Measurements from ENCODE around the gene HSD17B7. TPM values are rescaled to one million over a fixed set of nuclear protein-coding genes. Genes with fewer than 3 reads are reported as not detected.

Gene HSD17B7
- total and polyA plus RNA-seq, 2 of the 8 experiments (the other 6 are each of a cell fraction or from before 2014, with no cell fraction given): 31.0 to 37.8 TPM

- no peak for TF ChIP-seq USF2 (IDR thresholded peaks at IDR 0.05; ENCODE audit: low read length)
- no peak for TF ChIP-seq TAF1 (IDR thresholded peaks at IDR 0.05; ENCODE audit: low read depth, low read length)
- no peak for TF ChIP-seq POLR2A (IDR thresholded peaks at IDR 0.05; ENCODE audit: control extremely low read depth in 1 of 2, low read depth in 2 of 2, low read length in 2 of 2)
- TF ChIP-seq CBX8 (IDR thresholded peaks at IDR 0.05; ENCODE audit: borderline replicate concordance, low read depth, low read length): no peak
- TF ChIP-seq CHD7 (IDR thresholded peaks at IDR 0.05; ENCODE audit: insufficient replicate concordance, low read length): no peak
- TF ChIP-seq CHD1 (IDR thresholded peaks at IDR 0.05; ENCODE audit: low read depth, low read length): no peak
- TF ChIP-seq ATF2 (IDR thresholded peaks at IDR 0.05; ENCODE audit: low read length): no peak
Measured at GRCh38 chr1:162753998-162754585, 36.4 kb upstream of the HSD17B7 start (continued).
